OCI-LY7 (cell line): ENCODE data around the gene YKT6. TPM values are rescaled to one million over a fixed set of nuclear protein-coding genes. Genes with fewer than 3 reads are reported as not detected.
A peak's percentile ranks its signal among the peaks of the same experiment; 100 is the strongest.

Experiments
- BruUV-seq: library from RNA; stranded (reverse); fragments of 400-500 nt; replicated peaks from 2 replicates; lab custom pipeline; 2021; lab: Mats Ljungman, UMichigan
- CTCF ChIA-PET: fragments of 300-600 bp; sonication (Branson Sonifier 250); formaldehyde crosslinking; loops from one replicate; lab custom pipeline; 2022; ENCODE audit warnings: antibody characterized with exemption; ENCODE audit not compliant: unreplicated experiment; lab: Charles Lee
- POLR2A ChIA-PET: fragments of 300-600 bp; sonication (Branson Sonifier 250); formaldehyde crosslinking; loops from one replicate; lab custom pipeline; 2022; ENCODE audit warnings: antibody characterized with exemption; lab: Charles Lee
- DNase-seq: peaks from one replicate; pipeline ENCODE4 v3.0.0-alpha.2; 2015; ENCODE audit warnings: low spot score
- H2AFZ ChIP-seq: fragments of 200-600 bp; sonication (generic), shearing (Covaris generic); 2 replicates; pipeline ENCODE4 v1.6.1; 2014; ENCODE audit warnings: mild to moderate bottlenecking, antibody characterized with exemption, low read length, moderate library complexity
- H3K27ac ChIP-seq: fragments of 200-600 bp; sonication (generic); 2 replicates; pipeline ENCODE4 v1.5.1; 2014; ENCODE audit warnings: mixed run types, low read depth, mild to moderate bottlenecking, moderate library complexity, low read length, inconsistent platforms; ENCODE audit not compliant: poor library complexity, severe bottlenecking
- H3K36me3 ChIP-seq: fragments of 200-600 bp; sonication (generic); 2 replicates; pipeline ENCODE4 v1.6.1; 2014; ENCODE audit warnings: mild to moderate bottlenecking, antibody characterized with exemption, low read length, moderate library complexity, mixed read lengths; ENCODE audit not compliant: insufficient read depth
- H3K4me1 ChIP-seq: fragments of 200-600 bp; sonication (generic); 2 replicates; pipeline ENCODE4 v1.5.1; 2014; ENCODE audit warnings: mild to moderate bottlenecking, low read length; ENCODE audit not compliant: insufficient read depth, poor library complexity, severe bottlenecking
- H3K4me2 ChIP-seq: fragments of 200-600 bp; sonication (generic); 2 replicates; pipeline ENCODE4 v1.6.1; 2014; ENCODE audit warnings: mild to moderate bottlenecking, low read length
- H3K4me3 ChIP-seq: fragments of 200-600 bp; sonication (generic); 2 replicates; pipeline ENCODE4 v1.5.1; 2014; ENCODE audit warnings: mild to moderate bottlenecking, low read depth, low read length; ENCODE audit not compliant: poor library complexity, severe bottlenecking
- H3K79me2 ChIP-seq: fragments of 200-600 bp; sonication (generic); 2 replicates; pipeline ENCODE4 v1.6.1; 2016; ENCODE audit warnings: low read depth, mild to moderate bottlenecking, low read length, moderate library complexity, mixed read lengths; ENCODE audit not compliant: insufficient read depth
- H3K9me2 ChIP-seq: fragments of 200-600 bp; sonication (generic); 2 replicates; pipeline ENCODE4 v1.6.1; 2016; ENCODE audit warnings: mild to moderate bottlenecking, low read length, mixed read lengths; ENCODE audit not compliant: insufficient read depth
- H3K9me3 ChIP-seq: fragments of 200-600 bp; sonication (generic); 2 replicates; pipeline ENCODE4 v1.6.1; 2014; ENCODE audit warnings: mild to moderate bottlenecking, mixed run types, low read length, mixed read lengths
- H4K20me1 ChIP-seq: fragments of 200-600 bp; sonication (generic); 2 replicates; pipeline ENCODE4 v1.6.1; 2014; ENCODE audit warnings: mild to moderate bottlenecking, antibody characterized with exemption, low read length, moderate library complexity, mixed read lengths; ENCODE audit not compliant: insufficient read depth
- EZH2phosphoT487 ChIP-seq: fragments of 200-600 bp; sonication (generic); IDR thresholded peaks from 2 replicates; pipeline ENCODE4 v1.6.1; 2018; ENCODE audit warnings: low read depth, borderline replicate concordance, mild to moderate bottlenecking, mixed run types, antibody characterized with exemption, low read length, moderate library complexity, mixed read lengths
- intact Hi-C: fragments of 100-400 bp; cut with micrococcal nuclease; formaldehyde crosslinking; loops from one replicate; pipeline ENCODE4 v1.10.0; 2022; ENCODE audit not compliant: unreplicated experiment
- total RNA-seq, 2 experiments: library from RNA; depleted of rRNA in 1 of 2; stranded (reverse); fragments of >200 nt in 1 of 2; shearing (Covaris generic) in 1 of 2; gene quantifications; 2 replicates each; pipeline ENCODE4 v1.2.3, GENCODE V29; 2014 to 2022
- TF ChIP-seq, protein P1 (sequence below): fragments of 200-600 bp; sonication (generic); conservative IDR thresholded peaks from 2 replicates; pipeline ENCODE4 v1.5.1; 2014; ENCODE audit warnings: mild to moderate bottlenecking, antibody characterized with exemption, low read length, moderate library complexity, mixed read lengths

The YKT6 gene
- total RNA-seq, 2 experiments from 2014 or later = 50.6 to 74.2 TPM

DNA sequence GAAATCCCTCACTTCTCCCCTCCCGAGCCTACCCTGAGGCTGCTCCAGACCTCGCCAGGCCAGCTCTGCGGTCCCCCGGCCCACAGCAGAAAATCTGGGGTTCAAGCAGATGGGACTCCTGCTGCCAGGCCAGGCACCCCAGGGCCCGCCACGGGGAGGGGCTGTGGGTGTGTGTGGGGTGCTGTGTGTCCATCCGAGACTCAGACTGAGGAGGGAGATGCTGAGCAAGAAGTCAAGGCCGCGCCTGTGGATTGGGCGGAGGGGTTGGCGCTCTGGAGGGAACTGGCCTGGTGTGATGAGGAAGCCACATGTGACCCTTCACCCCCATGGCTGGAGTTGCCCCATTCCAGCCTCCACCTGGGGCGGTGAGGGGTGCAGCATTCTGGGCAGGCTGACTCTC, 51.1 kb downstream of the YKT6 start:
- no peak overlapping the region for H3K4me3 ChIP-seq
- H3K36me3 ChIP-seq = no peaks in the 10 kb centered on the region
- intact Hi-C loops = no loop called here
- H3K4me2 ChIP-seq = no peak overlapping the region
- no peak overlapping the region for H2AFZ ChIP-seq
- TF ChIP-seq EZH2phosphoT487 = no peak
- TF ChIP-seq, protein P1, sequence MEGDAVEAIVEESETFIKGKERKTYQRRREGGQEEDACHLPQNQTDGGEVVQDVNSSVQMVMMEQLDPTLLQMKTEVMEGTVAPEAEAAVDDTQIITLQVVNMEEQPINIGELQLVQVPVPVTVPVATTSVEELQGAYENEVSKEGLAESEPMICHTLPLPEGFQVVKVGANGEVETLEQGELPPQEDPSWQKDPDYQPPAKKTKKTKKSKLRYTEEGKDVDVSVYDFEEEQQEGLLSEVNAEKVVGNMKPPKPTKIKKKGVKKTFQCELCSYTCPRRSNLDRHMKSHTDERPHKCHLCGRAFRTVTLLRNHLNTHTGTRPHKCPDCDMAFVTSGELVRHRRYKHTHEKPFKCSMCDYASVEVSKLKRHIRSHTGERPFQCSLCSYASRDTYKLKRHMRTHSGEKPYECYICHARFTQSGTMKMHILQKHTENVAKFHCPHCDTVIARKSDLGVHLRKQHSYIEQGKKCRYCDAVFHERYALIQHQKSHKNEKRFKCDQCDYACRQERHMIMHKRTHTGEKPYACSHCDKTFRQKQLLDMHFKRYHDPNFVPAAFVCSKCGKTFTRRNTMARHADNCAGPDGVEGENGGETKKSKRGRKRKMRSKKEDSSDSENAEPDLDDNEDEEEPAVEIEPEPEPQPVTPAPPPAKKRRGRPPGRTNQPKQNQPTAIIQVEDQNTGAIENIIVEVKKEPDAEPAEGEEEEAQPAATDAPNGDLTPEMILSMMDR = no peak
- ChIA-PET CTCF (no interaction called here), POLR2A (no interaction called here)
- H3K4me1 ChIP-seq = no peaks in the 10 kb centered on the region
- H3K9me3 ChIP-seq = no peaks in the 10 kb centered on the region
- BruUV-seq = no TSS peak
- H3K9me2 ChIP-seq = no peaks in the 10 kb centered on the region
- DNase-seq = no peak
- H3K79me2 ChIP-seq = no peaks in the 10 kb centered on the region
- H3K27ac ChIP-seq = no peak overlapping the region
- no peaks in the 10 kb centered on the region for H4K20me1 ChIP-seq

DNA sequence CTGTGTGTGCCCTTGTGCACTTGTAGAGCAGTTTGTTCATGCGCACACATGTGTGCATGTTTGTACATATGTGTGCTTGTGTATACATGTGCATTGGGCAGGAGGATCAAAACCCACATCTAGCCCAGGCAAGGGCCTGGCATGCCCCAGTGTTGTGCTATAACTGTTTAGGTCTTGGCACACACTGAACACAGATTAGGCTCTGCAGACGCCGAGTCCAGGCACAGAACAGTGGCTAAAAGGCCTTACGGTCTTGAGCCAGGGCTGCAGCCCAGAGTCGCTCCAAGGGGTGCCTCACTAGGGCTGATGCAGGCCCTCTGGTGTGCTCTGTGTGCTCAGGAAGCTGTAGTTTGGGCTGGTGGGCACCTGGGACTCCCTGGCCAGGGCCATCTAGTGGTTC, 55.7 kb downstream of the YKT6 start:
- Histone ChIP-seq H3K9me2 (no peaks in the 10 kb centered on the region), H3K4me1 (peaks cover 14% of the 10 kb centered on the region), H2AFZ (no peak overlapping the region), H3K4me3 (no peak overlapping the region), H3K4me2 (no peak overlapping the region), H3K36me3 (no peaks in the 10 kb centered on the region), H3K79me2 (no peaks in the 10 kb centered on the region), H3K9me3 (no peaks in the 10 kb centered on the region), H3K27ac (no peak overlapping the region), H4K20me1 (no peaks in the 10 kb centered on the region)
- ChIA-PET CTCF (interaction anchor here (0.6 kb wide), 1 partner anchor 16 kb away, joined by 6 read pairs; no protein-coding TSS in a partner anchor), POLR2A (no interaction called here)
- BruUV-seq = no TSS peak
- no peak for DNase-seq
- TF ChIP-seq, protein P1 = no peak
- no peak for TF ChIP-seq EZH2phosphoT487
- intact Hi-C loops = no loop called here

DNA sequence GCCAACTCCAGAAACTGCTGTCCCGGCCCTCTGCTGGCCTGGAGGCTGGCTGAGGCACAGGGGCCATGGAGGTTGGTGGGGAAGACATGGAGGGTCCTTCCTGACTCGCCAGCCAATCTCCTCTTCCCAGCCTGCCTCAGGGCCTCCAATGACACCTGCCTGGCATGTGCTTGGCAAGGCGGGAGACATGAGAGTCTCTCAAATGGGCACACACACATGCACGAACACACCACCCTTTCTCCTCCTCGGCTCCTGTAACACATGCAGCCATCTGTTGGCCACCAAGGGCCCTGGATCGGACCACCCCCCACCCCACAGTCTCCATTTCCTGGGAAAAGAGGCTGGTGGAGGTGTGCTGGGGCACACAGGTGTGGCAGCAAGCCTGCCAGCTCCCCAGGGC, 56.4 kb downstream of the YKT6 start:
- peaks cover 14% of the 10 kb centered on the region for H3K4me1 ChIP-seq
- H3K9me3 ChIP-seq = no peaks in the 10 kb centered on the region
- intact Hi-C loops = no loop called here
- no peaks in the 10 kb centered on the region for H3K9me2 ChIP-seq
- no peak for TF ChIP-seq EZH2phosphoT487
- TF ChIP-seq, protein P1 = no peak
- no peaks in the 10 kb centered on the region for H4K20me1 ChIP-seq
- POLR2A ChIA-PET = interaction anchor here (0.5 kb wide), 1 partner anchor 60 kb away, joined by 3 read pairs; no protein-coding TSS in a partner anchor
- H3K4me2 ChIP-seq = no peak overlapping the region; the same call in 1 of the 2 replicates
- no peaks in the 10 kb centered on the region for H3K36me3 ChIP-seq
- H2AFZ ChIP-seq = peak overlapping the region; percentile 61; the same call in 1 of the 2 replicates
- no peak for DNase-seq
- H3K79me2 ChIP-seq = no peaks in the 10 kb centered on the region
- no peak overlapping the region for H3K27ac ChIP-seq
- H3K4me3 ChIP-seq = no peak overlapping the region
- BruUV-seq = no TSS peak
- CTCF ChIA-PET = interaction anchor here (0.6 to 1.2 kb wide), 2 partner anchors 16 to 277 kb away, joined by 3 to 6 read pairs; no protein-coding TSS in a partner anchor
